ENCODE data around the gene SRP68. TPM values are rescaled to one million over a fixed set of nuclear protein-coding genes. Genes with fewer than 3 reads are reported as not detected.

SRP68 gene
- total and polyA plus RNA-seq, 2 of the 4 experiments (the other 2 are of a cell fraction): 47.1 to 82.6 TPM

GRCh38 chr17:76053246-76054111 is 18.8 kb downstream of the SRP68 start:
- in situ Hi-C loops (cut with MboI; ENCODE audit: low sequenced_read_pairs) (no loop called here), intact Hi-C loops (cut with micrococcal nuclease) (no loop called here), dilution Hi-C loops (cut with HindIII; ENCODE audit: low sequenced_read_pairs, unreplicated experiment) (no loop called here)
- Histone ChIP-seq H3K14ac (replicated peaks; ENCODE audit: low read depth, low read length) (peak overlapping the region; percentile 29; the same call in 1 of the 2 replicates), H2AK9ac (replicated peaks; ENCODE audit: low read depth, low read length, poor library complexity) (no peak overlapping the region), H4K20me1 (ENCODE audit: insufficient read depth, low read length) (peaks cover 36% of the 10 kb centered on the region), H3K79me1 (ENCODE audit: low read depth in 1 of 2, low read length in 2 of 2) (peaks cover 3 to 62% of the 10 kb centered on the region in 2 experiments), H4K91ac (ENCODE audit: insufficient read depth, low read depth, low read length) (no peak overlapping the region), H2BK5ac (ENCODE audit: low read depth, low read length, poor library complexity, severe bottlenecking) (no peak overlapping the region), H3K23ac (ENCODE audit: low read depth, low read length) (no peak overlapping the region), H2BK20ac (ENCODE audit: low read depth, low read length) (no peak overlapping the region), H3K9me1 (ENCODE audit: insufficient read depth, low read length) (peaks cover 16% of the 10 kb centered on the region), H3K27me3 (ENCODE audit: control insufficient read depth, insufficient read depth, low read length) (no peaks in the 10 kb centered on the region), H2AK5ac (ENCODE audit: low read depth, low read length) (no peak overlapping the region), H3K36me3 (ENCODE audit: control insufficient read depth, insufficient read depth, low read length) (peaks cover 66% of the 10 kb centered on the region), H3K18ac (ENCODE audit: low read depth, low read length) (no peak overlapping the region), H3K4me3 (ENCODE audit: insufficient read depth, low read depth, low read length) (no peak overlapping the region), H3K56ac (ENCODE audit: extremely low read depth, insufficient read depth, low read length) (no peak overlapping the region), H2AFZ (replicated peaks; ENCODE audit: low read length, poor library complexity) (no peak overlapping the region), H3K4me1 (ENCODE audit: control insufficient read depth, insufficient read depth, low read length) (no peaks in the 10 kb centered on the region; the same call in 1 of the 2 replicates), H3K4me2 (ENCODE audit: low read depth, low read length) (no peak overlapping the region), H4K8ac (ENCODE audit: low read depth in 2 of 2, low read length in 2 of 2) (no peak overlapping the region), H2BK120ac (ENCODE audit: low read depth, low read length) (no peak overlapping the region), H2BK15ac (ENCODE audit: low read depth, low read length) (no peak overlapping the region), H3K4ac (ENCODE audit: low read depth, low read length) (peak overlapping the region; percentile 35; the same call in 1 of the 2 replicates), H3K9ac (ENCODE audit: low read depth, low read length) (no peak overlapping the region), H3K27ac (ENCODE audit: insufficient read depth, low read length) (no peak overlapping the region), H3K9me3 (ENCODE audit: control insufficient read depth, insufficient read depth, low read length) (no peaks in the 10 kb centered on the region), H4K5ac (ENCODE audit: low read depth, low read length) (no peak overlapping the region)
- BruUV-seq (replicated peaks): no TSS peak
- WGBS, 2 experiments (ENCODE audit: extremely low coverage in 2 of 2, insufficient read length in 1 of 2): no CpG with 5 or more reads among the region's 17 CpGs
- TF ChIP-seq CHD1 (IDR thresholded peaks at IDR 0.05; ENCODE audit: low read depth, low read length) (no peak), ELK1 (IDR thresholded peaks at IDR 0.05; ENCODE audit: borderline replicate concordance, low read depth, low read length) (no peak), RAD21 (IDR thresholded peaks at IDR 0.05; ENCODE audit: low read length) (no peak), FOS (IDR thresholded peaks at IDR 0.05; ENCODE audit: low read depth, low read length) (peak; percentile 36; the same call in 1 of the 2 replicates), RFX5 (IDR thresholded peaks at IDR 0.05; ENCODE audit: low read depth, low read length) (no peak), RCOR1 (IDR thresholded peaks at IDR 0.05; ENCODE audit: insufficient replicate concordance, low read length) (no peak)
- CTCF ChIA-PET: interaction anchor here (0.6 to 0.9 kb wide), 2 partner anchors 12 to 39 kb away, joined by 3 read pairs; no protein-coding TSS in a partner anchor
- POLR2A ChIA-PET (ENCODE audit: unreplicated experiment): no interaction called here
- DNase-seq (peak; percentile 86), ATAC-seq (ENCODE audit: low read depth) (peak; percentile 79)

Measured in IMR-90 (cell line).